ENCODE measurements around the gene MAP4K4.

GRCh38 chr2:101781326-101781725 is 83.8 kb downstream of the MAP4K4 start:
- TF ChIP-seq, protein P1, sequence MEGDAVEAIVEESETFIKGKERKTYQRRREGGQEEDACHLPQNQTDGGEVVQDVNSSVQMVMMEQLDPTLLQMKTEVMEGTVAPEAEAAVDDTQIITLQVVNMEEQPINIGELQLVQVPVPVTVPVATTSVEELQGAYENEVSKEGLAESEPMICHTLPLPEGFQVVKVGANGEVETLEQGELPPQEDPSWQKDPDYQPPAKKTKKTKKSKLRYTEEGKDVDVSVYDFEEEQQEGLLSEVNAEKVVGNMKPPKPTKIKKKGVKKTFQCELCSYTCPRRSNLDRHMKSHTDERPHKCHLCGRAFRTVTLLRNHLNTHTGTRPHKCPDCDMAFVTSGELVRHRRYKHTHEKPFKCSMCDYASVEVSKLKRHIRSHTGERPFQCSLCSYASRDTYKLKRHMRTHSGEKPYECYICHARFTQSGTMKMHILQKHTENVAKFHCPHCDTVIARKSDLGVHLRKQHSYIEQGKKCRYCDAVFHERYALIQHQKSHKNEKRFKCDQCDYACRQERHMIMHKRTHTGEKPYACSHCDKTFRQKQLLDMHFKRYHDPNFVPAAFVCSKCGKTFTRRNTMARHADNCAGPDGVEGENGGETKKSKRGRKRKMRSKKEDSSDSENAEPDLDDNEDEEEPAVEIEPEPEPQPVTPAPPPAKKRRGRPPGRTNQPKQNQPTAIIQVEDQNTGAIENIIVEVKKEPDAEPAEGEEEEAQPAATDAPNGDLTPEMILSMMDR (IDR thresholded peaks at IDR 0.05), result no peak
- TF ChIP-seq POLR2A (IDR thresholded peaks at IDR 0.05), result no peak

Data from lower leg skin (tissue), 3 donors.